ENCODE results near the gene DDX1.

DNA sequence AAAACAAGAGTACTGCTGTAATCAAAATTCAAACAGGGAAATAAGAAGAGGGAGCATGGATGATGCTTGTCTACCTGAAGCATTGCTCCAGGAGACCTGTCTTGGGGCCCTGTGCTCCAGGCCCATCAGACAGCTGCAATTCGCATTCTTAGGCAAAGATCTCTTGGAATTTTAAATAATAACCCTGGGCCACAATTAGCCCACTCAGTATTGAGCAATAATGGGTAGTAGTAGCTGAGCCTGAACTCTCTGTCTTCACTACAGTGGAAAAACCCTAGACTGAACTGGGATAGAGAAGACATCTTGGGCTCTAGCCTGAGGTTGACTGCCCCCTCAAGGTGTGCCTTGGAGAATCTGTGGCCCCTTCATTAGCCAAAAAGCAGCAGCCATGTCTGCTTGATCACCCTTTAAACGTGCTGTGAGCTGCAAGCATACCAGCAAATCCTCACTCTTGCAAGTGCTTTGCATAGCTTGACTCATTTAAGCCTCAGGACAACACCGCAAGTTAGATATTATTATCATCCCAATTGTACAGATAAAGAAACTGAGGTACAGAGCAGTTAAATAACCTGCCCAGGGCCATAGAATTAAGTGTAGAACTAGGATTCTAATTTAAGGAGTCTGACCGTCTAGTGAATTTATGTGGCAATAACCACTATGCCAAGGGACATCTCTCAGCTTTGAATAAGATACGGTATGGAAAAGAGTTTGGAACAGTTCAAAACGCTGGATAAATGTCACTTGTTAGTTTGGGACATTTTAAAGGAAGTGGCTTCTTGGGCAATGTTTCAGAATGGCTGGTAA lies 69.0 kb downstream of the DDX1 start:
- TF ChIP-seq, protein P1, sequence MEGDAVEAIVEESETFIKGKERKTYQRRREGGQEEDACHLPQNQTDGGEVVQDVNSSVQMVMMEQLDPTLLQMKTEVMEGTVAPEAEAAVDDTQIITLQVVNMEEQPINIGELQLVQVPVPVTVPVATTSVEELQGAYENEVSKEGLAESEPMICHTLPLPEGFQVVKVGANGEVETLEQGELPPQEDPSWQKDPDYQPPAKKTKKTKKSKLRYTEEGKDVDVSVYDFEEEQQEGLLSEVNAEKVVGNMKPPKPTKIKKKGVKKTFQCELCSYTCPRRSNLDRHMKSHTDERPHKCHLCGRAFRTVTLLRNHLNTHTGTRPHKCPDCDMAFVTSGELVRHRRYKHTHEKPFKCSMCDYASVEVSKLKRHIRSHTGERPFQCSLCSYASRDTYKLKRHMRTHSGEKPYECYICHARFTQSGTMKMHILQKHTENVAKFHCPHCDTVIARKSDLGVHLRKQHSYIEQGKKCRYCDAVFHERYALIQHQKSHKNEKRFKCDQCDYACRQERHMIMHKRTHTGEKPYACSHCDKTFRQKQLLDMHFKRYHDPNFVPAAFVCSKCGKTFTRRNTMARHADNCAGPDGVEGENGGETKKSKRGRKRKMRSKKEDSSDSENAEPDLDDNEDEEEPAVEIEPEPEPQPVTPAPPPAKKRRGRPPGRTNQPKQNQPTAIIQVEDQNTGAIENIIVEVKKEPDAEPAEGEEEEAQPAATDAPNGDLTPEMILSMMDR (IDR thresholded peaks at IDR 0.05): no peak
- TF ChIP-seq IRF2 (CRISPR knock-in tag; IDR thresholded peaks at IDR 0.05; ENCODE audit: borderline replicate concordance, low read depth): no peak
- TF ChIP-seq CREM (CRISPR knock-in tag; IDR thresholded peaks at IDR 0.05): no peak
- TF ChIP-seq, protein P2, sequence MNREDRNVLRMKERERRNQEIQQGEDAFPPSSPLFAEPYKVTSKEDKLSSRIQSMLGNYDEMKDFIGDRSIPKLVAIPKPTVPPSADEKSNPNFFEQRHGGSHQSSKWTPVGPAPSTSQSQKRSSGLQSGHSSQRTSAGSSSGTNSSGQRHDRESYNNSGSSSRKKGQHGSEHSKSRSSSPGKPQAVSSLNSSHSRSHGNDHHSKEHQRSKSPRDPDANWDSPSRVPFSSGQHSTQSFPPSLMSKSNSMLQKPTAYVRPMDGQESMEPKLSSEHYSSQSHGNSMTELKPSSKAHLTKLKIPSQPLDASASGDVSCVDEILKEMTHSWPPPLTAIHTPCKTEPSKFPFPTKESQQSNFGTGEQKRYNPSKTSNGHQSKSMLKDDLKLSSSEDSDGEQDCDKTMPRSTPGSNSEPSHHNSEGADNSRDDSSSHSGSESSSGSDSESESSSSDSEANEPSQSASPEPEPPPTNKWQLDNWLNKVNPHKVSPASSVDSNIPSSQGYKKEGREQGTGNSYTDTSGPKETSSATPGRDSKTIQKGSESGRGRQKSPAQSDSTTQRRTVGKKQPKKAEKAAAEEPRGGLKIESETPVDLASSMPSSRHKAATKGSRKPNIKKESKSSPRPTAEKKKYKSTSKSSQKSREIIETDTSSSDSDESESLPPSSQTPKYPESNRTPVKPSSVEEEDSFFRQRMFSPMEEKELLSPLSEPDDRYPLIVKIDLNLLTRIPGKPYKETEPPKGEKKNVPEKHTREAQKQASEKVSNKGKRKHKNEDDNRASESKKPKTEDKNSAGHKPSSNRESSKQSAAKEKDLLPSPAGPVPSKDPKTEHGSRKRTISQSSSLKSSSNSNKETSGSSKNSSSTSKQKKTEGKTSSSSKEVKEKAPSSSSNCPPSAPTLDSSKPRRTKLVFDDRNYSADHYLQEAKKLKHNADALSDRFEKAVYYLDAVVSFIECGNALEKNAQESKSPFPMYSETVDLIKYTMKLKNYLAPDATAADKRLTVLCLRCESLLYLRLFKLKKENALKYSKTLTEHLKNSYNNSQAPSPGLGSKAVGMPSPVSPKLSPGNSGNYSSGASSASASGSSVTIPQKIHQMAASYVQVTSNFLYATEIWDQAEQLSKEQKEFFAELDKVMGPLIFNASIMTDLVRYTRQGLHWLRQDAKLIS (CRISPR knock-in tag; IDR thresholded peaks at IDR 0.05; ENCODE audit: borderline replicate concordance): no peak
- TF ChIP-seq ZNF219 (CRISPR knock-in tag; IDR thresholded peaks at IDR 0.05; ENCODE audit: borderline replicate concordance): no peak

Data from WTC11 (cell line).